Panc1 (cell line): ENCODE data around the gene ITPRIP.

Experiments used
- CTCF ChIP-seq: fragments of 450-650 bp; IDR thresholded peaks from 2 replicates; pipeline ENCODE4 v1.5.1; 2017; ENCODE audit warnings: mild to moderate bottlenecking
- POLR2AphosphoS5 ChIP-seq: IDR thresholded peaks from 2 replicates; pipeline ENCODE4 v1.6.1; 2012; ENCODE audit warnings: mild to moderate bottlenecking, low read depth, low read length, moderate library complexity
- TCF7L2 ChIP-seq: IDR thresholded peaks from 2 replicates; pipeline ENCODE4 v1.6.1; 2011; ENCODE audit warnings: mild to moderate bottlenecking, low read depth, low read length, inconsistent platforms

GRCh38 chr10:104336821-104337467 lies 1.3 kb downstream of the ITPRIP start:
- TF ChIP-seq CTCF (no peak), POLR2AphosphoS5 (no peak; the same call in 1 of the 2 replicates), TCF7L2 (no peak)
